DND-41 (cell line): ENCODE results near the gene ABHD4.

Experiments
- EZH2 ChIP-seq: IDR thresholded peaks from 3 replicates; pipeline ENCODE4 v1.6.1; 2012; ENCODE audit warnings: borderline replicate concordance, low read depth, mild to moderate bottlenecking, moderate library complexity, low read length, inconsistent platforms; ENCODE audit not compliant: severe bottlenecking
- TF ChIP-seq, protein P1 (sequence below): IDR thresholded peaks from 2 replicates; pipeline ENCODE4 v1.5.1; 2012; ENCODE audit warnings: borderline replicate concordance, low read length, moderate library complexity, mild to moderate bottlenecking; ENCODE audit not compliant: poor library complexity, severe bottlenecking; ENCODE audit errors: extremely low read depth

DNA sequence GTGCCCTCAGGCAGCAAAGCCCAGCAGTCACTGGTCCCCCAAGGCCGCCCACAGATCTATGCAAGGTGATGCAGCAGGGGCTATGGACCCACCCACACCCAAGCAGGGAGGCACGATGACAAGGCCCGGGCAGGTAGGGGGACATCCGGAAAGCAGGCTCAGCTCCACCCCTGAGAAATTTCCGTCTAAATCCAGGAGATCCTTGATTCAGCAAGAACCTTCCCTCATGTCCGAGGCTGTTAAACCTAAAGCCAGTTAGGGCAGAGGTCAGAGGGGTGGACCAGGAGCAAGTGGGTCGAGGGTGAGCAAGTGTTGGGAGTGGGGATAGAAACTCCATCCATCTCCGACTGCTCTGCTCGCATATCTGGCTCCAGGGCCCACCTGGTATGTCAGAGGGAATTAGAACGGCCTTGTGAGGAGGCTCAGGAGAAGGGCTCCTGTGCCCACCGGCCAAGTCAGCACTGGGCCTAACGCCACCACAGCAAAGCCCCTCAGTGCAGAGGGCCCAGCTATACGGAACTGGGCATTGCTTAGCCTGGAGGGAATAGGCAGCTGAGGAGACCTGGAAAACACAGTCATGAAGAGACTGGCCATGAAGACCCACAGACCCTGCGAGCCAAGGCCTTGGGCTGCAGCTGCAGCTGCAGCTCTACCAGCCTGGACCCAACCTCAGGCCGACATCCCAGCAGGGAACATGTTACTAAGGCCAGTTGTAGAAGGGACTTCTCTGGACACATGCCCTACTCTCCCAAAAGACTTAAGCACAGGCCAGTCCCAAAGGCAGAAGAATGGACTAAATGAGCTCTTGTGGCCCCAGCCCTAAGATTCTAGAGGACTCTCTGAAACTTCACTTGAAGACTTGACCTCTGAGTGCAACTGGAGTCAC is 43.4 kb upstream of the ABHD4 start:
- TF ChIP-seq, protein P1, sequence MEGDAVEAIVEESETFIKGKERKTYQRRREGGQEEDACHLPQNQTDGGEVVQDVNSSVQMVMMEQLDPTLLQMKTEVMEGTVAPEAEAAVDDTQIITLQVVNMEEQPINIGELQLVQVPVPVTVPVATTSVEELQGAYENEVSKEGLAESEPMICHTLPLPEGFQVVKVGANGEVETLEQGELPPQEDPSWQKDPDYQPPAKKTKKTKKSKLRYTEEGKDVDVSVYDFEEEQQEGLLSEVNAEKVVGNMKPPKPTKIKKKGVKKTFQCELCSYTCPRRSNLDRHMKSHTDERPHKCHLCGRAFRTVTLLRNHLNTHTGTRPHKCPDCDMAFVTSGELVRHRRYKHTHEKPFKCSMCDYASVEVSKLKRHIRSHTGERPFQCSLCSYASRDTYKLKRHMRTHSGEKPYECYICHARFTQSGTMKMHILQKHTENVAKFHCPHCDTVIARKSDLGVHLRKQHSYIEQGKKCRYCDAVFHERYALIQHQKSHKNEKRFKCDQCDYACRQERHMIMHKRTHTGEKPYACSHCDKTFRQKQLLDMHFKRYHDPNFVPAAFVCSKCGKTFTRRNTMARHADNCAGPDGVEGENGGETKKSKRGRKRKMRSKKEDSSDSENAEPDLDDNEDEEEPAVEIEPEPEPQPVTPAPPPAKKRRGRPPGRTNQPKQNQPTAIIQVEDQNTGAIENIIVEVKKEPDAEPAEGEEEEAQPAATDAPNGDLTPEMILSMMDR: no peak
- no peak for TF ChIP-seq EZH2
